Measurements from ENCODE around the gene SLC39A11.

GRCh38 chr17:72732893-72733618, 359.4 kb downstream of the SLC39A11 start:
- no peak for TF ChIP-seq CTCF (IDR thresholded peaks at IDR 0.05)
- no peak for TF ChIP-seq POLR2A (IDR thresholded peaks at IDR 0.05)

Measured in testis (tissue), 2 donors.